GM12892 (cell line): ENCODE measurements around the gene FUOM.
"Not testable (repeated sequence)": the region's sequence is repeated elsewhere in the genome, so short reads cannot be mapped to it uniquely, and the experiment has no call there.

Experiments used
- POLR2A ChIP-seq: IDR thresholded peaks from 2 replicates; pipeline ENCODE4 v1.6.1; 2011; ENCODE audit warnings: low read depth, low read length, control low read depth
- TAF1 ChIP-seq: IDR thresholded peaks from 2 replicates; pipeline ENCODE4 v1.6.1; 2011; ENCODE audit warnings: low read depth, mild to moderate bottlenecking, control low read depth, low read length, borderline replicate concordance

GRCh38 chr10:133386951-133387350, 29.1 kb upstream of the FUOM start:
- TF ChIP-seq TAF1, POLR2A: not testable (repeated sequence)
